Measurements from ENCODE around the gene ZNF780B.

The ZNF780B gene

DNA sequence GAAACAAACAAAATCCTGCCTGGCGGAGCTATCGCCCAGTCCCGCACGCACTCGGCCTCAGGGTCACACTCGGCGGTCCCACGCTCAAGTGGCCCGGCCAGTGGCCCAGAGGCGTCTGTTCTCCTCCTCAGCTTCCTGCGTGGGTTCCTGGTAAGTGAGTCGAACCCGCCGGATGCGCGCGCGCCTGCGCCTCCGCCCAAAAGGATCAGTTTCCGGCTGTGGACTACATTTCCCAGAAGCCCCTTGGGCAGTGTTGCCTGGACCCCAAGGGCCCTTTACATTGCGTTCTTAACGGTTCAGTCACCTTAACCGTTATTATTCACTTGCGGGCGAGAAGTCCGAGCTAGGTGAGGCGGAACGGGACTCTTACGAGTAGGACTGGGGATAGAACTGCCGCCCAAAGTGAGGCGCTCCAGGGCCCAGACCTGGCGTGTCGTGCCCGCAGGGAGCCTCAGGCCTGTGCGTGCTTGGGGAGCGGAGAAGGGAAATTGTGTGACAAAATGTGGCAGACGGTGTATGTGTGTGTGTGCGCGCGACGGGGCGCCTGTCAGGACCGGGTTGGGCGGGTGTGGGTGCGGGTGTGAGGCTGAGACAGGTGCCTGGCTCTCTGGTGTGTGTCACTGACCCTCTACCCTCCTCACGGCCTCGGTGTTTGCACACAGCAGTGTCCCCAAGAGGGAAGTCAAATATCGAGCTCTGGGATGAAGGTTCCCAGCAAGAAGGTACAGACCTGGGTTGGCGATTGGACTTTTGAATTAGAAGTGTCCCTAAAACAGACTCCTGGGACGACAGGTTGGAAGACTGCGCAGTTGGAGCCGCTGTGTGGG lies 59.0 kb downstream of the ZNF780B start, which contains the start of gene ZNF546:
TSS of gene ZNF546 (plus strand) at position 250 of the 827 bp plus-strand sequence. CDS start 1,267 bp downstream, outside the sequence.
- DNase-seq (ENCODE audit: extremely low read depth, low read depth), result peak; percentile 53
- no peak for TF ChIP-seq CTCF (IDR thresholded peaks at IDR 0.05; ENCODE audit: low read depth, low read length, missing control alignments)
- H3K4me3 ChIP-seq (replicated peaks; ENCODE audit: low read depth, low read length), result peak within 1 kb of the TSS; percentile 65

DNA sequence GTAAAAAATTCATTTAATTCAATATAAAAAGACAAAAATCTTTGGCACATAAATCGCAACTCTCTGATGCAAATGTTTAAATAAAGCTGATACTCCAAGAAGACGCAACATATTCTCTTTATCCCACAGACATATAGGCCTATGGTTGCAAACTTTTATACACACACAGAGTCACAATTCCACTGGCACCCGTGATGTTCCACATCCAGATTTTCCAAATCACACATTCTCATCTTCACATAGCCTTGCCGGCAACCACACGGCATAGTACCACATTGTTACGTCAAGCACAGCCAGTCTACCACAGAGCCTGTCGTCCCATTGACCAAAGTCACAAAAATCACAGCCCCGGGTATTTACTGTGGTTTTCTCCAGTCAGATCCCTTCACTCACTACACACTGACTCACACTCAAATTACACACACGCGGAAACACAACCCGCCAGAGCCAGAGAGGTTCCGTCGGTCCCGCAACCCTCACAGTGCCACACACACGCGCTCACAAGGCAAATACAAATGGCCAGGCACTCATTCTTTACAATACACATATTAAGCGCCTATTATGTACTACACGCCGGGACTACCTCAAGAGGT lies 59.7 kb downstream of the ZNF780B start:
- DNase-seq (ENCODE audit: extremely low read depth, low read depth), result peak; percentile 5
- TF ChIP-seq CTCF (IDR thresholded peaks at IDR 0.05; ENCODE audit: low read depth, low read length, missing control alignments), result no peak

GRCh38 chr19:39995794-39996193 lies 60.2 kb downstream of the ZNF780B start:
- TF ChIP-seq CTCF (IDR thresholded peaks at IDR 0.05; ENCODE audit: low read depth, low read length, missing control alignments), result no peak
- H3K4me3 ChIP-seq (replicated peaks; ENCODE audit: low read depth, low read length), result peak overlapping the region; percentile 65
- DNase-seq (ENCODE audit: extremely low read depth, low read depth), result no peak

More for the DNA sequence above, 59.7 kb downstream of the ZNF780B start:
- peak overlapping the region; percentile 65 for H3K4me3 ChIP-seq (replicated peaks; ENCODE audit: low read depth, low read length)

GRCh38 chr19:39994361-39994760 lies 61.7 kb downstream of the ZNF780B start:
- DNase-seq (ENCODE audit: extremely low read depth, low read depth), result no peak
- no peak overlapping the region for H3K4me3 ChIP-seq (replicated peaks; ENCODE audit: low read depth, low read length)
- no peak for TF ChIP-seq CTCF (IDR thresholded peaks at IDR 0.05; ENCODE audit: low read depth, low read length, missing control alignments)

DNA sequence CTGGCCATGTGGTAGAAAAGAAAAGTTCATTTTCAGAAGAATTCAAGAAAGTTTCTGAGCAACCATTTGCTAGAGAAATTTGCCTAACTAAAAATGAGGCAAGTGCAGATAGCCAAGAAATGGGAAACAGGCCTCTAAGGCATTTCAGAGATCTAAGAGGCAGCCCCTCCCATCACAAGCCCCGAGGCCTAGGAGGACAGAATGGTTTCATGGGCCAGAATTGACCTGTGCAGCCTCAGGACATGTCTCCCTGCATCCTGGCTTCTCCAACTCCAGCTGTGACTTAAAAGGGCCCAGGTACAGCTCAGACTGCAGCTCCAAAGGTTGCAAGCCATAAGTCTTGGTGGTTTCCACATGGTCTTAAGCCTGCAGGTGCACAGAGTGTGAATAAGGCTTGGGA lies 62.4 kb downstream of the ZNF780B start:
- TF ChIP-seq CTCF (IDR thresholded peaks at IDR 0.05; ENCODE audit: low read depth, low read length, missing control alignments), result no peak
- no peak overlapping the region for H3K4me3 ChIP-seq (replicated peaks; ENCODE audit: low read depth, low read length)
- no peak for DNase-seq (ENCODE audit: extremely low read depth, low read depth)

DNA sequence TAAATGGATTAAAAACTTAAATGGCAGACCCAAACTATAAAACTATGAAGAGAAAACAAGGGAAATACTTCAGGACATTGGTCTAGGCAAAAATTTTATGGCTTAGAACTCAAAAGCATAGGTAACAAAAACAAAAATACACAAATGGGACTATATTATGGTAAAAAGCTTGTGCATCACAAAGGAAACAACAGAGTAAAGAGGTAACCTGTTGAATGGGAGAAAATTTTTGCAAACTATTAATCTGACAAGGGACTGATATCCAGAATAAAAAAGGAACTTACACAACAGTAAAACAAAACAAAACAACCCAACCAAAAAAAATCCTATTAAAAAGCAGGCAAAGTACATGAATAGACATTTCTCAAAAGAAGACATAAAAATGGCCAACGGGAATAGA lies 68.4 kb downstream of the ZNF780B start:
- no peak for TF ChIP-seq CTCF (IDR thresholded peaks at IDR 0.05; ENCODE audit: low read depth, low read length, missing control alignments)
- H3K4me3 ChIP-seq (replicated peaks; ENCODE audit: low read depth, low read length), result no peak overlapping the region
- no peak for DNase-seq (ENCODE audit: extremely low read depth, low read depth)
